ENCODE results near the gene MTERF1.

Gene MTERF1

GRCh38 chr7:91824201-91824600 lies 56.3 kb downstream of the MTERF1 start:
- POLR2A ChIA-PET = no interaction called here
- no peak for TF ChIP-seq CTCF (IDR thresholded peaks at IDR 0.05; ENCODE audit: insufficient read depth, low read length, missing control alignments)
- no peak overlapping the region for H3K4me3 ChIP-seq (ENCODE audit: low read depth, low read length)
- CTCF ChIA-PET = interaction anchor here (1.2 kb wide), 1 partner anchor 8 kb away, joined by 3 read pairs; no protein-coding TSS in a partner anchor
- DNase-seq (ENCODE audit: low read depth, low spot score) = no peak

Measured in AG04449 (cell line).